B cell (primary cell): ENCODE results near the gene EXOC4. TPM values are rescaled to one million over a fixed set of nuclear protein-coding genes. Genes with fewer than 3 reads are reported as not detected.

Source experiments
- ATAC-seq: fragments of 200-7000 bp; cut with Tn5 transposase; one replicate; pipeline ENCODE4 v1.10.0; 2021; ENCODE audit warnings: low read depth, mild to moderate bottlenecking, moderate number of reproducible peaks, moderate library complexity
- CTCF ChIA-PET: fragments of 350-600 bp; sonication (Branson Sonifier 250); formaldehyde crosslinking; loops from one replicate; lab custom pipeline; 2021; ENCODE audit warnings: antibody characterized with exemption, inconsistent platforms; lab: Charles Lee
- POLR2A ChIA-PET: fragments of 350-600 bp; sonication (Branson Sonifier 250); formaldehyde crosslinking; loops from one replicate; lab custom pipeline; 2021; ENCODE audit warnings: antibody characterized with exemption; lab: Charles Lee
- DNase-seq: peaks from one replicate; pipeline ENCODE4 v3.0.0; 2013
- H2AFZ ChIP-seq: 2 replicates; pipeline ENCODE4 v1.6.1; 2012; ENCODE audit warnings: mild to moderate bottlenecking, low read depth, low read length; ENCODE audit not compliant: insufficient read depth, poor library complexity, severe bottlenecking
- H3K27ac ChIP-seq, 2 donors: 1 replicate in 1 of 2; 2 replicates in 1 of 2; pipeline ENCODE4 v1.5.1; 2012 to 2013; ENCODE audit warnings: low read length in 2 of 2, mild to moderate bottlenecking in 2 of 2, moderate library complexity in 1 of 2
- H3K27me3 ChIP-seq, 4 experiments: fragments of 200-600 bp in 1 of 4; sonication (generic) in 1 of 4; replicated peaks in 1 of 4; 1 replicate in 2 of 4; 2 replicates in 2 of 4; pipeline versions ENCODE4 v1.6.1 to v1.7.0; 2013 to 2016; ENCODE audit warnings: low read length in 3 of 4, mild to moderate bottlenecking in 2 of 4, mixed read lengths in 1 of 4, moderate library complexity in 1 of 4; ENCODE audit not compliant: insufficient read depth in 4 of 4, control insufficient read depth in 3 of 4; ENCODE audit errors: control extremely low read depth in 1 of 4
- H3K36me3 ChIP-seq, 2 experiments: replicated peaks in 1 of 2; 1 replicate in 1 of 2; 2 replicates in 1 of 2; pipeline versions ENCODE4 v1.6.1 to v1.7.1; 2013; ENCODE audit warnings: low read length in 1 of 2; ENCODE audit not compliant: insufficient read depth in 2 of 2, control insufficient read depth in 1 of 2; ENCODE audit errors: control extremely low read depth in 1 of 2, extremely low read depth in 1 of 2
- H3K4me1 ChIP-seq, 2 donors: fragments of 200-600 bp in 1 of 2; sonication (generic) in 1 of 2; 1 replicate in 1 of 2; 2 replicates in 1 of 2; pipeline versions ENCODE4 v1.5.1 to v1.6.1; 2013 to 2017; ENCODE audit warnings: low read length in 2 of 2; ENCODE audit not compliant: control insufficient read depth in 2 of 2, insufficient read depth in 2 of 2
- H3K4me2 ChIP-seq: replicated peaks from 2 replicates; pipeline ENCODE3; 2012; ENCODE audit warnings: mild to moderate bottlenecking, low read depth, low read length; ENCODE audit not compliant: poor library complexity, severe bottlenecking
- H3K4me3 ChIP-seq, 5 experiments: fragments of 200-600 bp in 1 of 5; sonication (generic) in 1 of 5; 1 replicate in 3 of 5; 2 replicates in 2 of 5; pipeline versions ENCODE4 v1.5.1 to v1.7.0; 2011 to 2016; ENCODE audit warnings: low read length in 4 of 5, mild to moderate bottlenecking in 4 of 5, low read depth in 2 of 5, control low read depth in 1 of 5, moderate library complexity in 1 of 5; ENCODE audit not compliant: insufficient read depth in 1 of 5; ENCODE audit errors: control extremely low read depth in 1 of 5, extremely low read depth in 1 of 5
- H3K79me2 ChIP-seq: fragments of 200-600 bp; sonication (generic); one replicate; pipeline ENCODE4 v1.6.0; 2016; ENCODE audit warnings: low read length; ENCODE audit not compliant: control insufficient read depth, insufficient read depth
- H3K9ac ChIP-seq: fragments of 200-600 bp; sonication (generic); 2 replicates; pipeline ENCODE4 v1.6.1; 2017; ENCODE audit warnings: mild to moderate bottlenecking, low read length, moderate library complexity
- H3K9me3 ChIP-seq, 3 donors: one replicate each; pipeline versions ENCODE4 v1.6.1 to v1.7.1; 2013; ENCODE audit warnings: low read length in 2 of 3; ENCODE audit not compliant: control insufficient read depth in 2 of 3, insufficient read depth in 1 of 3; ENCODE audit errors: control extremely low read depth in 1 of 3
- H4K20me1 ChIP-seq: 2 replicates; pipeline ENCODE4 v1.6.0; 2012; ENCODE audit warnings: mild to moderate bottlenecking, low read length; ENCODE audit not compliant: insufficient read depth, control insufficient read depth, poor library complexity, severe bottlenecking
- H3K27ac Mint-ChIP-seq: one replicate; pipeline ENCODE4 v1.8.0; 2021; ENCODE audit warnings: mixed read lengths
- H3K27me3 Mint-ChIP-seq: one replicate; pipeline ENCODE4 v1.8.0; 2021; ENCODE audit warnings: mixed read lengths
- H3K4me1 Mint-ChIP-seq: one replicate; pipeline ENCODE4 v1.8.0; 2021; ENCODE audit warnings: mixed read lengths
- H3K4me3 Mint-ChIP-seq: one replicate; pipeline ENCODE4 v1.8.0; 2021; ENCODE audit warnings: mixed read lengths
- H3K9me3 Mint-ChIP-seq: one replicate; pipeline ENCODE4 v1.8.0; 2022; ENCODE audit warnings: mixed read lengths; ENCODE audit not compliant: insufficient read depth
- EZH2 ChIP-seq: IDR thresholded peaks from 2 replicates; pipeline ENCODE4 v1.6.1; 2012; ENCODE audit warnings: borderline replicate concordance, low read depth, mild to moderate bottlenecking, moderate library complexity, low read length; ENCODE audit not compliant: insufficient read depth, poor library complexity, severe bottlenecking
- WGBS: methylation state at CpG from one replicate; pipeline ENCODE4 v1.1.5; 2013; ENCODE audit warnings: missing lambda C conversion rate; ENCODE audit not compliant: insufficient coverage; 5-methylcytosine and 5-hydroxymethylcytosine counted together
- intact Hi-C: fragments of 100-400 bp; cut with micrococcal nuclease; formaldehyde crosslinking; loops from one replicate; pipeline ENCODE4 v1.10.0; 2022
- polyA plus RNA-seq: library from polyadenylated mRNA; depleted of rRNA; stranded (reverse); fragments of >200 nt; gene quantifications from 2 replicates; pipeline ENCODE4 v1.2.3, GENCODE V29; 2012
- total RNA-seq, 2 donors: library from RNA; stranded (reverse); fragments of 120-200 nt in 1 of 2; gene quantifications; 1 replicate in 1 of 2; 2 replicates in 1 of 2; pipeline versions ENCODE4 v1.2.3 to v1.2.4, GENCODE V29; 2013 to 2022
- TF ChIP-seq, protein P1 (sequence below): fragments of 200-600 bp; IDR thresholded peaks from one replicate; pipeline ENCODE4 v1.8.0; 2022; ENCODE audit warnings: antibody characterized with exemption, mild to moderate bottlenecking

The EXOC4 gene
- total and polyA plus RNA-seq, 2 donors (not counting 1 experiment from before 2014, with no cell fraction given): 16.7 to 135 TPM

DNA sequence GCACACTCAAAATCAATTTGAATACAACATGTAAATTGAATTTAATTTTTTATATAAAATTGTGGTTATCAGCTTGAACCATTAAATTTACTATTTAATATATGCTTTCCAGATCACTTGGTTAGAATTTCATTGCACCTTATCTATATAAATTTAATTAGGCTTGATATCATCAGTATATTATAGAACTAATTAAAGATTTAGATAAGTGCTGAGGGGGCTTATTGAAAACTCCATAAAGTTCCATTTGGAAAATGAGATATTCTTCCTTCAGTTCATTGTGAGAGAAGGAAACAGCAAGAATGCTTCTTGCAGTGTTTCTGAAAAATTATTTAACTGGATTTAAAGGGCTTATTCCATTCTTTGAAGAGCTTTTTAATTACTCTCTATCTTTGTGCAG, 788.6 kb downstream of the EXOC4 start:
- CTCF ChIA-PET: no interaction called here
- H3K36me3 ChIP-seq: peaks cover 0 to 3% of the 10 kb centered on the region in 2 experiments
- no peaks in the 10 kb centered on the region for H3K79me2 ChIP-seq
- no peak overlapping the region for H2AFZ ChIP-seq
- Mint-ChIP-seq H3K27ac (no peak overlapping the region), H3K4me3 (no peak overlapping the region), H3K4me1 (peaks cover 5% of the 10 kb centered on the region), H3K9me3 (no peaks in the 10 kb centered on the region), H3K27me3 (no peaks in the 10 kb centered on the region)
- no peak overlapping the region for H3K4me2 ChIP-seq
- no peaks in the 10 kb centered on the region for H4K20me1 ChIP-seq
- DNase-seq (no peak), ATAC-seq (no peak)
- no peaks in the 10 kb centered on the region for H3K27me3 ChIP-seq
- POLR2A ChIA-PET: no interaction called here
- no peaks in the 10 kb centered on the region for H3K9me3 ChIP-seq
- H3K9ac ChIP-seq: no peak overlapping the region
- intact Hi-C loops: no loop called here
- no peaks in the 10 kb centered on the region for H3K4me1 ChIP-seq
- no peak for TF ChIP-seq EZH2
- TF ChIP-seq, protein P1, sequence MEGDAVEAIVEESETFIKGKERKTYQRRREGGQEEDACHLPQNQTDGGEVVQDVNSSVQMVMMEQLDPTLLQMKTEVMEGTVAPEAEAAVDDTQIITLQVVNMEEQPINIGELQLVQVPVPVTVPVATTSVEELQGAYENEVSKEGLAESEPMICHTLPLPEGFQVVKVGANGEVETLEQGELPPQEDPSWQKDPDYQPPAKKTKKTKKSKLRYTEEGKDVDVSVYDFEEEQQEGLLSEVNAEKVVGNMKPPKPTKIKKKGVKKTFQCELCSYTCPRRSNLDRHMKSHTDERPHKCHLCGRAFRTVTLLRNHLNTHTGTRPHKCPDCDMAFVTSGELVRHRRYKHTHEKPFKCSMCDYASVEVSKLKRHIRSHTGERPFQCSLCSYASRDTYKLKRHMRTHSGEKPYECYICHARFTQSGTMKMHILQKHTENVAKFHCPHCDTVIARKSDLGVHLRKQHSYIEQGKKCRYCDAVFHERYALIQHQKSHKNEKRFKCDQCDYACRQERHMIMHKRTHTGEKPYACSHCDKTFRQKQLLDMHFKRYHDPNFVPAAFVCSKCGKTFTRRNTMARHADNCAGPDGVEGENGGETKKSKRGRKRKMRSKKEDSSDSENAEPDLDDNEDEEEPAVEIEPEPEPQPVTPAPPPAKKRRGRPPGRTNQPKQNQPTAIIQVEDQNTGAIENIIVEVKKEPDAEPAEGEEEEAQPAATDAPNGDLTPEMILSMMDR: no peak
- no peak overlapping the region for H3K27ac ChIP-seq
- no peak overlapping the region for H3K4me3 ChIP-seq

DNA sequence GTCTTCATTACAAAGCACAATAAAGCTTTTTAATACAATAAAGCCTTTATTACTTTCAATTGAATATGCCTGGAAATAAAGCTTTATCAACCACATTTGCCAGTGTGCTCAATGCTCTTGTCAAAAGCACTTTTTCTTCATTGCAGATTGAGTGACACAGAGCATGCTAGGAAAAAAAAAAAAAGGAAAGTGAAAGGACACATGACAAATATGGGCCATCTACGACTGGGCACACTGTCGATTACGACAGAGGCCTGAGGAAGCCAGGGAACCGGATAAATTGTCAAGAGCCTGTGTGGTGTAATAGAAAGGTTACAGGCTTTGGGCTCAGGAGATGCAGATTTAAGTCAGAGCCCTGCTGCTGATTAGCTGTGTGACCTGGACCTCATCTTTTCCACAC, 789.4 kb downstream of the EXOC4 start:
- no peak for TF ChIP-seq EZH2
- TF ChIP-seq, protein P1: no peak
- Histone ChIP-seq H3K79me2 (no peaks in the 10 kb centered on the region), H3K4me3 (no peak overlapping the region), H3K4me1 (no peaks in the 10 kb centered on the region), H3K9me3 (no peaks in the 10 kb centered on the region), H3K4me2 (no peak overlapping the region), H3K27ac (no peak overlapping the region), H4K20me1 (no peaks in the 10 kb centered on the region), H3K9ac (no peak overlapping the region), H3K36me3 (peaks cover 0 to 3% of the 10 kb centered on the region in 2 experiments), H3K27me3 (no peaks in the 10 kb centered on the region), H2AFZ (no peak overlapping the region)
- no peaks in the 10 kb centered on the region for H3K27me3 Mint-ChIP-seq
- WGBS: 81% methylated on average over 4 of the region's 4 CpGs
- ATAC-seq (no peak), DNase-seq (no peak)
- intact Hi-C loops: no loop called here
- peaks cover 5% of the 10 kb centered on the region for H3K4me1 Mint-ChIP-seq
- no peaks in the 10 kb centered on the region for H3K9me3 Mint-ChIP-seq
- no peak overlapping the region for H3K27ac Mint-ChIP-seq
- ChIA-PET POLR2A (no interaction called here), CTCF (no interaction called here)
- H3K4me3 Mint-ChIP-seq: no peak overlapping the region
